OCI-LY1 (cell line): ENCODE measurements around the gene FOXS1.

Experiments
- H2AFZ ChIP-seq: fragments of 200-600 bp; sonication (generic), shearing (Covaris generic); 2 replicates; pipeline ENCODE4 v1.6.0; 2014; ENCODE audit warnings: antibody characterized with exemption, mild to moderate bottlenecking, low read length
- H3F3A ChIP-seq: fragments of 200-600 bp; sonication (generic), shearing (Covaris generic); 2 replicates; pipeline ENCODE4 v1.6.0; 2014; ENCODE audit warnings: mild to moderate bottlenecking, antibody characterized with exemption, low read length, moderate library complexity; ENCODE audit not compliant: insufficient read depth
- H3K27ac ChIP-seq: fragments of 200-600 bp; sonication (generic); 2 replicates; pipeline ENCODE4 v1.5.1; 2014; ENCODE audit warnings: low read length, mixed run types, mild to moderate bottlenecking, low read depth; ENCODE audit not compliant: poor library complexity, severe bottlenecking
- H3K27me3 ChIP-seq: fragments of 200-600 bp; sonication (generic); 2 replicates; pipeline ENCODE4 v1.6.0; 2014; ENCODE audit warnings: antibody characterized with exemption, mild to moderate bottlenecking, low read length, moderate library complexity; ENCODE audit not compliant: insufficient read depth
- H3K36me3 ChIP-seq: fragments of 200-600 bp; sonication (generic); 2 replicates; pipeline ENCODE4 v1.6.1; 2014; ENCODE audit warnings: mild to moderate bottlenecking, antibody characterized with exemption, low read length, moderate library complexity, mixed read lengths; ENCODE audit not compliant: insufficient read depth
- H3K4me1 ChIP-seq: fragments of 200-600 bp; sonication (generic); 2 replicates; pipeline ENCODE4 v1.5.1; 2014; ENCODE audit warnings: mild to moderate bottlenecking, low read length, moderate library complexity; ENCODE audit not compliant: insufficient read depth, severe bottlenecking
- H3K4me2 ChIP-seq: fragments of 200-600 bp; sonication (generic), shearing (Covaris generic); 2 replicates; pipeline ENCODE4 v1.6.1; 2014; ENCODE audit warnings: low read length
- H3K4me3 ChIP-seq: fragments of 200-600 bp; sonication (generic); 2 replicates; pipeline ENCODE4 v1.5.1; 2014; ENCODE audit warnings: low read length, low read depth, mild to moderate bottlenecking, mixed read lengths; ENCODE audit not compliant: poor library complexity, severe bottlenecking
- H3K79me2 ChIP-seq: fragments of 200-600 bp; shearing (Covaris generic); 2 replicates; pipeline ENCODE4 v1.6.1; 2016; ENCODE audit warnings: mixed run types, low read length, mixed read lengths; ENCODE audit not compliant: insufficient read depth
- H3K9ac ChIP-seq: fragments of 200-600 bp; sonication (generic), shearing (Covaris generic); 2 replicates; pipeline ENCODE4 v1.6.1; 2014; ENCODE audit warnings: mild to moderate bottlenecking, low read length, mixed read lengths
- H3K9me2 ChIP-seq: fragments of 200-600 bp; sonication (generic), shearing (Covaris generic); 2 replicates; pipeline ENCODE4 v1.6.1; 2014; ENCODE audit warnings: low read depth, mild to moderate bottlenecking, low read length, mixed read lengths
- H3K9me3 ChIP-seq: fragments of 200-600 bp; shearing (Covaris generic); 2 replicates; pipeline ENCODE4 v1.6.1; 2014; ENCODE audit warnings: low read length, mixed read lengths
- H4K20me1 ChIP-seq: fragments of 200-600 bp; sonication (generic), shearing (Covaris generic); 2 replicates; pipeline ENCODE4 v1.6.0; 2016; ENCODE audit warnings: mild to moderate bottlenecking, low read length; ENCODE audit not compliant: insufficient read depth
- EZH2 ChIP-seq: fragments of 200-600 bp; sonication (generic), shearing (Covaris generic); IDR thresholded peaks from 2 replicates; pipeline ENCODE4 v1.8.0; 2017; ENCODE audit warnings: borderline replicate concordance, mixed run types, mild to moderate bottlenecking, antibody characterized with exemption, low read length, moderate library complexity, mixed read lengths
- TF ChIP-seq, protein P1 (sequence below): fragments of 200-600 bp; sonication (generic), shearing (Covaris generic); IDR thresholded peaks from 2 replicates; pipeline ENCODE4 v1.5.1; 2017; ENCODE audit warnings: mild to moderate bottlenecking, antibody characterized with exemption, low read length, moderate library complexity, mixed read lengths

The FOXS1 gene

DNA sequence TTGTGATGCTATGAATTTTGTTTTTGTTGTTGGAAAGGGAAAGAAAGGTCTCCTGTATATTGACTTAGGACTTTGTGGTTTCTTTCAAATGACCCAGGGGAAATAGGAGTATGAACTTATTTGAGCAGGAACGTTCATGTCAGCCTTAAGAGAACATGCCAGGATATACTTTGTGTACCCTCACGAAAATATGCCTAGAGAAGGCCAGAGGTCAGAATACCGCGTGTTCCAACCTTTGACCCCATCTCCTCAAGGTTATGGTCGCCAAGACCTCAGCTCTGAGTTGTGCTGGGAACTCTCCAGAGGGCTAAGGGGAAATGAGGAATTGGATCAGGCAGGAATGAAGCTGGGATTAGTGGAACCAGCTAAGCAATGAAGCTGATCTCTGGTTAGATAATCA lies 36.5 kb upstream of the FOXS1 start:
- Histone ChIP-seq H3K4me1 (peaks cover 10% of the 10 kb centered on the region), H2AFZ (no peak overlapping the region), H3K4me2 (no peak overlapping the region), H3K9me2 (no peaks in the 10 kb centered on the region), H3K4me3 (no peak overlapping the region), H3K36me3 (no peaks in the 10 kb centered on the region), H4K20me1 (no peaks in the 10 kb centered on the region), H3K9me3 (no peaks in the 10 kb centered on the region), H3K27me3 (no peaks in the 10 kb centered on the region), H3K27ac (no peak overlapping the region), H3K9ac (no peak overlapping the region), H3F3A (peaks cover 3% of the 10 kb centered on the region; the same call in 1 of the 2 replicates), H3K79me2 (no peaks in the 10 kb centered on the region)
- no peak for TF ChIP-seq EZH2
- TF ChIP-seq, protein P1, sequence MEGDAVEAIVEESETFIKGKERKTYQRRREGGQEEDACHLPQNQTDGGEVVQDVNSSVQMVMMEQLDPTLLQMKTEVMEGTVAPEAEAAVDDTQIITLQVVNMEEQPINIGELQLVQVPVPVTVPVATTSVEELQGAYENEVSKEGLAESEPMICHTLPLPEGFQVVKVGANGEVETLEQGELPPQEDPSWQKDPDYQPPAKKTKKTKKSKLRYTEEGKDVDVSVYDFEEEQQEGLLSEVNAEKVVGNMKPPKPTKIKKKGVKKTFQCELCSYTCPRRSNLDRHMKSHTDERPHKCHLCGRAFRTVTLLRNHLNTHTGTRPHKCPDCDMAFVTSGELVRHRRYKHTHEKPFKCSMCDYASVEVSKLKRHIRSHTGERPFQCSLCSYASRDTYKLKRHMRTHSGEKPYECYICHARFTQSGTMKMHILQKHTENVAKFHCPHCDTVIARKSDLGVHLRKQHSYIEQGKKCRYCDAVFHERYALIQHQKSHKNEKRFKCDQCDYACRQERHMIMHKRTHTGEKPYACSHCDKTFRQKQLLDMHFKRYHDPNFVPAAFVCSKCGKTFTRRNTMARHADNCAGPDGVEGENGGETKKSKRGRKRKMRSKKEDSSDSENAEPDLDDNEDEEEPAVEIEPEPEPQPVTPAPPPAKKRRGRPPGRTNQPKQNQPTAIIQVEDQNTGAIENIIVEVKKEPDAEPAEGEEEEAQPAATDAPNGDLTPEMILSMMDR = no peak

DNA sequence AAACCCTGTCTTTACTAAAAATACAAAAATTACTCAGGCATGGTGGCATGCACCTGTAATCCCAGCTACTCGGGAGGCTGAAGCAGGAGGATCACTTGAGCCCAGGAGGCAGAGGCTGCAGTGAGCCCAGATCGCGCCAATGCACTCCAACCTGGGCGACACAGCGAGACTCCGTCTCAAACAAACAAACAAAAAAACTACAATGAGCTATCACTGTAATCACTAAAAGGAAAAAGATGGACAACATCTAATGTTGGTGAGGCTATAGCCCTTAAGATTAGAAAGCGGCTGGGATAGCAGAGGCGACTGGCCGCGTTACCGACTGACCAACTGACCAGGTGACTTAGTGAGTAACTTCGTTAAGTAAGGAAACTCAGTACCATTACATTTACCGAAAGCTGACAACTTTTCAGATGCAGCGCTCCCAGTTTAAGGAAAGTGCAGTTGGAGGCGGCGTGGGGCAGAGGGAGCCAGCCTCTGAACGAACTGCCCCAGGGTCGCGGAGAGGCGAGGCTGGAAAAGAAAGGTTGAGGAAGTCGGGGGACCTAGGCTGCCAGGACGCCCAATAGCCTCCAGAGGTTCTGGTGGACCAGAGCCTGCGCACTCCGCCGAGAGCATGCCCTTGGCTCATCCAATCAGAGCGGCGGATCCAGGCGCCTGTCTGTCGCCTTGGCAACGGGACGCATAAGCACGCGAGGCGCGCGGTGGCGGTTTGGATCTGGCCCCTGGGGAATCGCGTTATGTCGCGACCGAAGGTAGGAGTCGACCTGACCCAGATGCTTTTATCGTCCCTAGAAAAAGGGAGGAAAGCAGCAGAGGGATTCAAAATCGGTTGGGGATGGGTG lies 34.0 kb upstream of the FOXS1 start:
- no peaks in the 10 kb centered on the region for H3K27me3 ChIP-seq
- peak overlapping the region; percentile 100 for H2AFZ ChIP-seq
- peak overlapping the region; percentile 71 for H3K4me3 ChIP-seq
- no peak for TF ChIP-seq EZH2
- TF ChIP-seq, protein P1 = no peak
- H3K9me2 ChIP-seq = no peaks in the 10 kb centered on the region
- H3F3A ChIP-seq = peaks cover 3% of the 10 kb centered on the region; the same call in 1 of the 2 replicates
- H3K4me2 ChIP-seq = peak overlapping the region; percentile 99
- H3K36me3 ChIP-seq = no peaks in the 10 kb centered on the region
- peak overlapping the region; percentile 71 for H3K9ac ChIP-seq
- H4K20me1 ChIP-seq = no peaks in the 10 kb centered on the region
- H3K9me3 ChIP-seq = no peaks in the 10 kb centered on the region
- H3K27ac ChIP-seq = no peak overlapping the region
- no peaks in the 10 kb centered on the region for H3K79me2 ChIP-seq
- H3K4me1 ChIP-seq = peaks cover 10% of the 10 kb centered on the region

DNA sequence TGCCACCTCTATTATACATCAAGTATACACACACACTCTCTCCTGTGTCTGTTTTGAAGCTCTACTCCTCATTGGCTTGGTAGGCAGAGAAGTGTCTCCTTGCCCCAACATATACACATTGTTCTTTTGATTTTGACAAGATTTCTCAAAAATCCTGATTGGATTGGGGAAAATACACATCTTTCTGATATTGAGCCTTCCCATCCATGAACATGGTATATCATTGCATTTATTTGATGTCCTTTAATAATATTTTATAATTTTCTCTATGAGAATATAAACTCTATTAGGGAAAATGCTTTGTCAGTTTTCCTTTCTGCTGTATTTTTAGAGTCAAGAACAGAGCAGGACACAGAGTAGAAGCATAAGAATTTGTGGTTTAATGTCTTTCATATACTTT lies 32.3 kb upstream of the FOXS1 start:
- no peaks in the 10 kb centered on the region for H3K79me2 ChIP-seq
- no peak for TF ChIP-seq EZH2
- TF ChIP-seq, protein P1 = no peak
- peaks cover 3% of the 10 kb centered on the region; the same call in 1 of the 2 replicates for H3F3A ChIP-seq
- H3K4me1 ChIP-seq = peaks cover 10% of the 10 kb centered on the region
- H3K4me2 ChIP-seq = no peak overlapping the region
- H2AFZ ChIP-seq = no peak overlapping the region
- H4K20me1 ChIP-seq = no peaks in the 10 kb centered on the region
- H3K27ac ChIP-seq = no peak overlapping the region
- H3K9me3 ChIP-seq = no peaks in the 10 kb centered on the region
- H3K9me2 ChIP-seq = no peaks in the 10 kb centered on the region
- no peak overlapping the region for H3K4me3 ChIP-seq
- H3K27me3 ChIP-seq = no peaks in the 10 kb centered on the region
- no peak overlapping the region for H3K9ac ChIP-seq
- H3K36me3 ChIP-seq = no peaks in the 10 kb centered on the region
